Osteoblast (primary cell): ENCODE results near the gene RCOR2. TPM values are rescaled to one million over a fixed set of nuclear protein-coding genes. Genes with fewer than 3 reads are reported as not detected.

Source experiments
- DNase-seq: peaks from one replicate; pipeline ENCODE4 v3.0.0; 2011; ENCODE audit warnings: low spot score, mixed read lengths; ENCODE audit not compliant: insufficient read length; ENCODE audit errors: missing footprints
- H2AFZ ChIP-seq: 2 replicates; pipeline ENCODE4 v1.6.0; 2011; ENCODE audit warnings: mild to moderate bottlenecking, low read length
- H3K27ac ChIP-seq: 2 replicates; pipeline ENCODE4 v1.5.1; 2011; ENCODE audit warnings: mild to moderate bottlenecking, low read depth, low read length, moderate library complexity
- H3K27me3 ChIP-seq: 2 replicates; pipeline ENCODE4 v1.6.0; 2012; ENCODE audit warnings: mild to moderate bottlenecking, control low read depth, inconsistent platforms, low read length, moderate library complexity; ENCODE audit not compliant: insufficient read depth
- H3K36me3 ChIP-seq: 2 replicates; pipeline ENCODE4 v1.5.1; 2011; ENCODE audit warnings: mild to moderate bottlenecking, low read length, control low read depth, moderate library complexity; ENCODE audit not compliant: insufficient read depth
- H3K4me1 ChIP-seq: 2 replicates; pipeline ENCODE4 v1.5.1; 2011; ENCODE audit warnings: mild to moderate bottlenecking, low read length, control low read depth, moderate library complexity; ENCODE audit not compliant: insufficient read depth
- H3K4me2 ChIP-seq: 2 replicates; pipeline ENCODE4 v1.6.0; 2011; ENCODE audit warnings: mild to moderate bottlenecking, low read length; ENCODE audit not compliant: insufficient read depth
- H3K4me3 ChIP-seq: fragments of 200-600 bp; sonication (generic); 3 replicates; pipeline ENCODE4 v1.5.1; 2012; ENCODE audit warnings: mild to moderate bottlenecking, low read length, inconsistent platforms; ENCODE audit not compliant: insufficient read depth
- H3K79me2 ChIP-seq: 2 replicates; pipeline ENCODE4 v1.6.0; 2012; ENCODE audit warnings: mild to moderate bottlenecking, low read length, control low read depth, inconsistent platforms; ENCODE audit not compliant: insufficient read depth
- H3K9me3 ChIP-seq: 2 replicates; pipeline ENCODE4 v1.5.1; 2011; ENCODE audit warnings: low read depth, low read length, control low read depth
- H4K20me1 ChIP-seq: 2 replicates; pipeline ENCODE4 v1.6.0; 2012; ENCODE audit warnings: mild to moderate bottlenecking, low read length, control low read depth; ENCODE audit not compliant: insufficient read depth
- total RNA-seq: library from RNA; depleted of rRNA; stranded (reverse); fragments of >200 nt; gene quantifications from 2 replicates; pipeline ENCODE4 v1.2.3, GENCODE V29; 2012
- TF ChIP-seq, protein P1 (sequence below): IDR thresholded peaks from 2 replicates; pipeline ENCODE4 v1.5.1; 2011; ENCODE audit warnings: mild to moderate bottlenecking, low read depth, low read length, moderate library complexity; ENCODE audit errors: extremely low read depth

The RCOR2 gene
- total RNA-seq, 1 donor: under 0.01 TPM

- Histone ChIP-seq H4K20me1 (peaks cover 69% of the 10 kb centered on the region), H3K27ac (no peak overlapping the region), H3K79me2 (peaks cover 89% of the 10 kb centered on the region), H3K9me3 (no peaks in the 10 kb centered on the region), H3K27me3 (no peaks in the 10 kb centered on the region), H3K36me3 (peaks cover 5% of the 10 kb centered on the region), H3K4me3 (no peak overlapping the region), H2AFZ (no peak overlapping the region), H3K4me1 (peaks cover 34% of the 10 kb centered on the region), H3K4me2 (no peak overlapping the region)
- DNase-seq: no peak
- TF ChIP-seq, protein P1, sequence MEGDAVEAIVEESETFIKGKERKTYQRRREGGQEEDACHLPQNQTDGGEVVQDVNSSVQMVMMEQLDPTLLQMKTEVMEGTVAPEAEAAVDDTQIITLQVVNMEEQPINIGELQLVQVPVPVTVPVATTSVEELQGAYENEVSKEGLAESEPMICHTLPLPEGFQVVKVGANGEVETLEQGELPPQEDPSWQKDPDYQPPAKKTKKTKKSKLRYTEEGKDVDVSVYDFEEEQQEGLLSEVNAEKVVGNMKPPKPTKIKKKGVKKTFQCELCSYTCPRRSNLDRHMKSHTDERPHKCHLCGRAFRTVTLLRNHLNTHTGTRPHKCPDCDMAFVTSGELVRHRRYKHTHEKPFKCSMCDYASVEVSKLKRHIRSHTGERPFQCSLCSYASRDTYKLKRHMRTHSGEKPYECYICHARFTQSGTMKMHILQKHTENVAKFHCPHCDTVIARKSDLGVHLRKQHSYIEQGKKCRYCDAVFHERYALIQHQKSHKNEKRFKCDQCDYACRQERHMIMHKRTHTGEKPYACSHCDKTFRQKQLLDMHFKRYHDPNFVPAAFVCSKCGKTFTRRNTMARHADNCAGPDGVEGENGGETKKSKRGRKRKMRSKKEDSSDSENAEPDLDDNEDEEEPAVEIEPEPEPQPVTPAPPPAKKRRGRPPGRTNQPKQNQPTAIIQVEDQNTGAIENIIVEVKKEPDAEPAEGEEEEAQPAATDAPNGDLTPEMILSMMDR: no peak
These were observed 32.6 kb downstream of the RCOR2 start for GRCh38 chr11:63884196-63884932.

DNA sequence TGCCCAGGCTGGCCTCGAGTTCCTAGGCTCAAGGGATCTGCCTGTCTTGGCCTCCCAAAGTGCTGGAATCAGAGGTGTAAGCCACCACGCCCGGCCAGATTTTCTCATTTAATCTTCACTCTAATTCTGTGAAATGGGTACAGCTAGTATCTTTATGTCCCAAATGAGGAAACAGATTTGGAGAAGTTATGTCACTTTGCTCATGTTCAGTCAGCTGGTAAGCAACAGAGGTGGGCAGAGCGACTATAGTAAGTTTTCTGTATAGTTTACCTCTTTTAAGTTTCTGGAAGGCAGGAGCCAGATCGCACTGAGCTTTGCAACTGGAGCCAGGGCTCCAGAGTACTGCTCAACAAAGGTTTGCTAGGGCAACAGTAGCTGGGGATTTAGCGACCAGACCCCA, 33.2 kb downstream of the RCOR2 start:
- Histone ChIP-seq H3K79me2 (peaks cover 88% of the 10 kb centered on the region), H3K27ac (no peak overlapping the region), H3K4me2 (no peak overlapping the region), H3K4me1 (peaks cover 36% of the 10 kb centered on the region), H2AFZ (no peak overlapping the region), H3K9me3 (no peaks in the 10 kb centered on the region), H3K27me3 (no peaks in the 10 kb centered on the region), H3K36me3 (peaks cover 5% of the 10 kb centered on the region), H4K20me1 (peaks cover 67% of the 10 kb centered on the region), H3K4me3 (no peak overlapping the region)
- TF ChIP-seq, protein P1: no peak
- DNase-seq: no peak

- Histone ChIP-seq H2AFZ (no peak overlapping the region), H3K4me2 (no peak overlapping the region), H3K4me1 (peaks cover 26% of the 10 kb centered on the region), H3K36me3 (peaks cover 5% of the 10 kb centered on the region), H4K20me1 (peaks cover 64% of the 10 kb centered on the region), H3K27ac (no peak overlapping the region), H3K9me3 (no peaks in the 10 kb centered on the region), H3K4me3 (no peak overlapping the region), H3K79me2 (peaks cover 87% of the 10 kb centered on the region), H3K27me3 (no peaks in the 10 kb centered on the region)
- DNase-seq: no peak
- TF ChIP-seq, protein P1: no peak
These were observed 34.3 kb downstream of the RCOR2 start for GRCh38 chr11:63882555-63883242.

GRCh38 chr11:63880403-63880790, 36.6 kb downstream of the RCOR2 start:
- peak overlapping the region; percentile 52 for H3K4me2 ChIP-seq
- TF ChIP-seq, protein P1: no peak

More at GRCh38 chr11:63880403-63880790, 36.6 kb downstream of the RCOR2 start:
- H3K79me2 ChIP-seq: peaks cover 90% of the 10 kb centered on the region
- H3K4me1 ChIP-seq: peaks cover 18% of the 10 kb centered on the region
- H3K4me3 ChIP-seq: no peak overlapping the region
- peaks cover 5% of the 10 kb centered on the region for H3K36me3 ChIP-seq
- DNase-seq: no peak
- H3K9me3 ChIP-seq: no peaks in the 10 kb centered on the region
- peak overlapping the region; percentile 49 for H3K27ac ChIP-seq
- no peaks in the 10 kb centered on the region for H3K27me3 ChIP-seq
- peaks cover 61% of the 10 kb centered on the region for H4K20me1 ChIP-seq
- no peak overlapping the region for H2AFZ ChIP-seq
